K562 (cell line): ENCODE results near the gene HNRNPU.

Source experiments
- ARID4B ChIP-seq: sonication (generic); formaldehyde crosslinking; IDR thresholded peaks from 2 replicates; pipeline ENCODE4 v1.8.0; 2022; ENCODE audit warnings: mild to moderate bottlenecking, missing genetic modification reagents
- CTCF ChIP-seq, 3 experiments: IDR thresholded peaks in 2 of 3; conservative IDR thresholded peaks in 1 of 3; 2 replicates each; pipeline ENCODE4 v1.5.1; 2011 to 2012; ENCODE audit warnings: low read length in 3 of 3, mild to moderate bottlenecking in 3 of 3, control low read depth in 2 of 3, improper control_type of control experiment in 1 of 3, inconsistent platforms in 1 of 3, low read depth in 1 of 3, mixed read lengths in 1 of 3, moderate library complexity in 1 of 3; ENCODE audit not compliant: insufficient read depth in 2 of 3
- FOXM1 ChIP-seq, 2 experiments: fragments of 450-650 bp in 1 of 2; sonication (generic) in 1 of 2; formaldehyde crosslinking in 1 of 2; IDR thresholded peaks; 2 replicates each; pipeline versions ENCODE4 v1.6.1 to v1.9.0; 2017 to 2022; ENCODE audit warnings: low read depth in 2 of 2, mild to moderate bottlenecking in 2 of 2, missing genetic modification reagents in 1 of 2, moderate library complexity in 1 of 2
- GTF2B ChIP-seq: IDR thresholded peaks from 2 replicates; pipeline ENCODE4 v1.6.1; 2011; ENCODE audit not compliant: insufficient read length; ENCODE audit errors: extremely low read depth
- HDAC1 ChIP-seq, 2 experiments: fragments of 450-650 bp; IDR thresholded peaks; 2 replicates each; pipeline ENCODE4 v1.6.1; 2016 to 2017; ENCODE audit warnings: inconsistent platforms in 1 of 2, mild to moderate bottlenecking in 1 of 2, moderate library complexity in 1 of 2
- JUNB ChIP-seq: fragments of 450-650 bp; formaldehyde crosslinking; conservative IDR thresholded peaks from 2 replicates; pipeline ENCODE4 v1.4.0; 2020; ENCODE audit warnings: mild to moderate bottlenecking
- KDM1A ChIP-seq, 2 experiments: fragments of 450-650 bp; IDR thresholded peaks; 2 replicates each; pipeline ENCODE4 v1.6.1; 2016; ENCODE audit warnings: mild to moderate bottlenecking in 2 of 2
- MTA2 ChIP-seq: fragments of 450-650 bp; IDR thresholded peaks from 2 replicates; pipeline ENCODE4 v1.6.1; 2016; ENCODE audit warnings: low read depth
- NR2F6 ChIP-seq: fragments of 450-650 bp; formaldehyde crosslinking; IDR thresholded peaks from 2 replicates; pipeline ENCODE4 v1.4.0; 2020; ENCODE audit warnings: mild to moderate bottlenecking
- TF ChIP-seq, protein P1 (sequence below): sonication (generic); formaldehyde crosslinking; IDR thresholded peaks from 2 replicates; pipeline ENCODE4 v1.8.0; 2022; ENCODE audit warnings: mild to moderate bottlenecking, missing genetic modification reagents
- TF ChIP-seq, protein P2 (sequence below): fragments of 250-450 bp; sonication (Bioruptor Pico); IDR thresholded peaks from 2 replicates; pipeline ENCODE4 v1.8.0; 2022; ENCODE audit warnings: moderate library complexity, mild to moderate bottlenecking, inconsistent platforms
- TF ChIP-seq, protein P3 (sequence below): fragments of 450-650 bp; IDR thresholded peaks from 2 replicates; pipeline ENCODE4 v1.6.1; 2018; ENCODE audit not compliant: partially characterized antibody

DNA sequence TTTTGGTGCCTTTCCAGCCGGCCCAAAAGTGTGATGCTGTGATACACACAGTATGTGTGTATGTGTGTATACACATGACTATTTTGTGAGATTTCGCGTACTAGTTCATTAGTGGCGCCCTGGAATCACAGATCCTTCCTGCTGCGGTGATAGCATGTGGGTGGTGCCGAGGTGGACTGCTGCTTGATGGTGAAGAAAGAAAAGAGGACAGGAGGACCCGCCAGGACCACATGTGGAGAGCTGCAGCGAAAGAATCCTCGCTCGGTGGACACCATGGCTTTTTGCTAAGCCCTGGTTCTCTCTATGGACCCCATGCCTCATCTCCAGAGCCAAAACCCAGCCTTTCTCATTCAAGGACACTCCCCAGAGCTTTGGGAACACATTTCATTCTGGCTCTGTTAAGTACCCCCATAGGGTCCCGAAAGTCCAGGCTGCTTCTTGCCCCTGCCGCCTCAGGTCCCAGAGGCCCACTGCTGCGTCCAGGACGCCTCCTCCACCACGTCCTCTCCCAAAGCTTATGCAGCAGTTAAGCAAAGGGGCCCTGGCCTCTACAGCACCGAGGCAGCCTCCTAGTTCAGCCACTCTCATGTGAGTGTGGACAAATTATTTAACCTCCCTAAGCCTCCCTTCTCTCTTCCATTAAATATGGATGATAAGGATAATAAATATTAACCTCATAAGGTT lies 61.6 kb downstream of the HNRNPU start:
- TF ChIP-seq JUNB (CRISPR knock-in tag) (no peak), ARID4B (CRISPR knock-in tag) (no peak), FOXM1 (IDR thresholded peaks at IDR 0.05; ENCODE audit: low read depth) (no peak), FOXM1 (CRISPR knock-in tag; IDR thresholded peaks at IDR 0.05; ENCODE audit: low read depth) (no peak), HDAC1 (IDR thresholded peaks at IDR 0.05) (no peak), GTF2B (no peak), NR2F6 (CRISPR knock-in tag) (no peak), MTA2 (no peak), CTCF (IDR thresholded peaks at IDR 0.05 in 2 of 3, conservative IDR thresholded peaks at IDR 0.05 in 1 of 3; ENCODE audit: insufficient read depth in 2 of 3, low read depth in 1 of 3, low read length in 3 of 3) (no peak), KDM1A (IDR thresholded peaks at IDR 0.05) (no peak)
- TF ChIP-seq, protein P1, sequence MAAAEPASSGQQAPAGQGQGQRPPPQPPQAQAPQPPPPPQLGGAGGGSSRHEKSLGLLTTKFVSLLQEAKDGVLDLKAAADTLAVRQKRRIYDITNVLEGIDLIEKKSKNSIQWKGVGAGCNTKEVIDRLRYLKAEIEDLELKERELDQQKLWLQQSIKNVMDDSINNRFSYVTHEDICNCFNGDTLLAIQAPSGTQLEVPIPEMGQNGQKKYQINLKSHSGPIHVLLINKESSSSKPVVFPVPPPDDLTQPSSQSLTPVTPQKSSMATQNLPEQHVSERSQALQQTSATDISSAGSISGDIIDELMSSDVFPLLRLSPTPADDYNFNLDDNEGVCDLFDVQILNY: no peak
- TF ChIP-seq, protein P2, sequence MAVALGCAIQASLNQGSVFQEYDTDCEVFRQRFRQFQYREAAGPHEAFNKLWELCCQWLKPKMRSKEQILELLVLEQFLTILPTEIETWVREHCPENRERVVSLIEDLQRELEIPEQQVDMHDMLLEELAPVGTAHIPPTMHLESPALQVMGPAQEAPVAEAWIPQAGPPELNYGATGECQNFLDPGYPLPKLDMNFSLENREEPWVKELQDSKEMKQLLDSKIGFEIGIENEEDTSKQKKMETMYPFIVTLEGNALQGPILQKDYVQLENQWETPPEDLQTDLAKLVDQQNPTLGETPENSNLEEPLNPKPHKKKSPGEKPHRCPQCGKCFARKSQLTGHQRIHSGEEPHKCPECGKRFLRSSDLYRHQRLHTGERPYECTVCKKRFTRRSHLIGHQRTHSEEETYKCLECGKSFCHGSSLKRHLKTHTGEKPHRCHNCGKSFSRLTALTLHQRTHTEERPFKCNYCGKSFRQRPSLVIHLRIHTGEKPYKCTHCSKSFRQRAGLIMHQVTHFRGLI (CRISPR knock-in tag): no peak
- TF ChIP-seq, protein P3, sequence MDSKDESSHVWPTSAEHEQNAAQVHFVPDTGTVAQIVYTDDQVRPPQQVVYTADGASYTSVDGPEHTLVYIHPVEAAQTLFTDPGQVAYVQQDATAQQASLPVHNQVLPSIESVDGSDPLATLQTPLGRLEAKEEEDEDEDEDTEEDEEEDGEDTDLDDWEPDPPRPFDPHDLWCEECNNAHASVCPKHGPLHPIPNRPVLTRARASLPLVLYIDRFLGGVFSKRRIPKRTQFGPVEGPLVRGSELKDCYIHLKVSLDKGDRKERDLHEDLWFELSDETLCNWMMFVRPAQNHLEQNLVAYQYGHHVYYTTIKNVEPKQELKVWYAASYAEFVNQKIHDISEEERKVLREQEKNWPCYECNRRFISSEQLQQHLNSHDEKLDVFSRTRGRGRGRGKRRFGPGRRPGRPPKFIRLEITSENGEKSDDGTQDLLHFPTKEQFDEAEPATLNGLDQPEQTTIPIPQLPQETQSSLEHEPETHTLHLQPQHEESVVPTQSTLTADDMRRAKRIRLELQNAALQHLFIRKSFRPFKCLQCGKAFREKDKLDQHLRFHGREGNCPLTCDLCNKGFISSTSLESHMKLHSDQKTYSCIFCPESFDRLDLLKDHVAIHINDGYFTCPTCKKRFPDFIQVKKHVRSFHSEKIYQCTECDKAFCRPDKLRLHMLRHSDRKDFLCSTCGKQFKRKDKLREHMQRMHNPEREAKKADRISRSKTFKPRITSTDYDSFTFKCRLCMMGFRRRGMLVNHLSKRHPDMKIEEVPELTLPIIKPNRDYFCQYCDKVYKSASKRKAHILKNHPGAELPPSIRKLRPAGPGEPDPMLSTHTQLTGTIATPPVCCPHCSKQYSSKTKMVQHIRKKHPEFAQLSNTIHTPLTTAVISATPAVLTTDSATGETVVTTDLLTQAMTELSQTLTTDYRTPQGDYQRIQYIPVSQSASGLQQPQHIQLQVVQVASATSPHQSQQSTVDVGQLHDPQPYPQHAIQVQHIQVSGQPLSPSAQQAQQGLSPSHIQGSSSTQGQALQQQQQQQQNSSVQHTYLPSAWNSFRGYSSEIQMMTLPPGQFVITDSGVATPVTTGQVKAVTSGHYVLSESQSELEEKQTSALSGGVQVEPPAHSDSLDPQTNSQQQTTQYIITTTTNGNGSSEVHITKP: no peak
